BE2C (cell line): ENCODE results near the gene SERGEF.

Experiments
- DNase-seq: peaks from one replicate; pipeline ENCODE4 v3.0.0-alpha.2; 2020
- H3K27me3 ChIP-seq: fragments of 250-450 bp; sonication (Bioruptor Pico); 2 replicates; pipeline ENCODE4 v1.5.1; 2020; ENCODE audit warnings: mild to moderate bottlenecking
- H3K36me3 ChIP-seq: fragments of 250-450 bp; sonication (Bioruptor Pico); 2 replicates; pipeline ENCODE4 v1.5.1; 2020; ENCODE audit warnings: mild to moderate bottlenecking
- H3K4me1 ChIP-seq: fragments of 250-450 bp; sonication (Bioruptor Pico); 2 replicates; pipeline ENCODE4 v1.5.1; 2020
- H3K4me3 ChIP-seq: 2 replicates; pipeline ENCODE4 v1.5.1; 2011; ENCODE audit warnings: low read depth, low read length
- H3K9me3 ChIP-seq: fragments of 250-450 bp; sonication (Bioruptor Pico); 2 replicates; pipeline ENCODE4 v1.5.1; 2020
- CTCF ChIP-seq: IDR thresholded peaks from 2 replicates; pipeline ENCODE4 v1.5.1; 2012; ENCODE audit warnings: mild to moderate bottlenecking, low read depth, low read length

Gene SERGEF

GRCh38 chr11:17801166-17801565, 211.7 kb downstream of the SERGEF start:
- H3K36me3 ChIP-seq = no peaks in the 10 kb centered on the region
- H3K4me3 ChIP-seq = no peak overlapping the region
- DNase-seq = no peak
- no peaks in the 10 kb centered on the region for H3K9me3 ChIP-seq
- TF ChIP-seq CTCF = no peak
- no peaks in the 10 kb centered on the region for H3K27me3 ChIP-seq
- no peaks in the 10 kb centered on the region for H3K4me1 ChIP-seq

GRCh38 chr11:17799147-17799546, 213.7 kb downstream of the SERGEF start:
- no peak overlapping the region for H3K4me3 ChIP-seq
- no peak for TF ChIP-seq CTCF
- no peaks in the 10 kb centered on the region for H3K27me3 ChIP-seq
- H3K9me3 ChIP-seq = no peaks in the 10 kb centered on the region
- DNase-seq = no peak
- H3K4me1 ChIP-seq = no peaks in the 10 kb centered on the region
- no peaks in the 10 kb centered on the region for H3K36me3 ChIP-seq

- Histone ChIP-seq H3K27me3 (no peaks in the 10 kb centered on the region), H3K36me3 (no peaks in the 10 kb centered on the region), H3K4me3 (no peak overlapping the region), H3K9me3 (no peaks in the 10 kb centered on the region), H3K4me1 (no peaks in the 10 kb centered on the region)
- no peak for DNase-seq
- no peak for TF ChIP-seq CTCF
These were observed 214.1 kb downstream of the SERGEF start for GRCh38 chr11:17798716-17799115.

- DNase-seq = no peak
- Histone ChIP-seq H3K4me1 (no peaks in the 10 kb centered on the region), H3K9me3 (no peaks in the 10 kb centered on the region), H3K27me3 (no peaks in the 10 kb centered on the region), H3K4me3 (no peak overlapping the region), H3K36me3 (no peaks in the 10 kb centered on the region)
- TF ChIP-seq CTCF = no peak
These were observed 214.6 kb downstream of the SERGEF start for GRCh38 chr11:17798253-17798652.

- no peaks in the 10 kb centered on the region for H3K9me3 ChIP-seq
- no peak for TF ChIP-seq CTCF
These were observed 216.7 kb downstream of the SERGEF start for GRCh38 chr11:17796154-17796553.

GRCh38 chr11:17794981-17795380, 217.9 kb downstream of the SERGEF start:
- H3K4me3 ChIP-seq = no peak overlapping the region
- DNase-seq = no peak
- TF ChIP-seq CTCF = no peak
- no peaks in the 10 kb centered on the region for H3K27me3 ChIP-seq
- no peaks in the 10 kb centered on the region for H3K4me1 ChIP-seq
- no peaks in the 10 kb centered on the region for H3K36me3 ChIP-seq
- H3K9me3 ChIP-seq = no peaks in the 10 kb centered on the region

More at GRCh38 chr11:17796154-17796553, 216.7 kb downstream of the SERGEF start:
- Histone ChIP-seq H3K36me3 (no peaks in the 10 kb centered on the region), H3K4me1 (no peaks in the 10 kb centered on the region), H3K27me3 (no peaks in the 10 kb centered on the region), H3K4me3 (no peak overlapping the region)
- DNase-seq = no peak
